GM19025 (cell line): ENCODE measurements around the gene DNAJC18.

Source experiments
- ATAC-seq: cut with Tn5 transposase; IDR thresholded peaks from one replicate; pipeline ENCODE4 v1.9.1; 2021; ENCODE audit warnings: mild to moderate bottlenecking, low read depth, moderate library complexity; ENCODE audit not compliant: unreplicated experiment

DNAJC18 gene

DNA sequence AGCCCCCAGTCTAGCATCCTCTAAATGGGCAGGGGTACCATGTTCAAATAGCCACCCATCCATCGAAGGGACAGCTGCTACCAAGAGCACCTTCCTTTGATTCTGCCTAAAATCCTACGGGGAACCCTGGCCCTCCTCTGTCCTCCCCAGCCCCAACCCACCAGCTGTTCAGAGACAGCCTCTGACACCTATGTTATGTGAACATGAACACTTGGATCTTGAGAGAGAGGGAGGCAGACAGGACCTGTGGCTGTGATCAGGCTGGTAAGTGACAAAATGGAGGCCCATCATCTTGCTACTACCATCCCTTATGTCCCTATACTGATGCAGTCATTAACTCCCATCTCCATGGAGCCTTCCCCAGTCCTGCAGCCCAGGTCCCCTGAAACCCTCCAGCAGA lies 64.4 kb downstream of the DNAJC18 start:
- ATAC-seq = no peak

- ATAC-seq = no peak
Measured at GRCh38 chr5:139371482-139372435, 67.6 kb downstream of the DNAJC18 start.

GRCh38 chr5:139369181-139369580 lies 70.1 kb downstream of the DNAJC18 start:
- ATAC-seq = no peak

DNA sequence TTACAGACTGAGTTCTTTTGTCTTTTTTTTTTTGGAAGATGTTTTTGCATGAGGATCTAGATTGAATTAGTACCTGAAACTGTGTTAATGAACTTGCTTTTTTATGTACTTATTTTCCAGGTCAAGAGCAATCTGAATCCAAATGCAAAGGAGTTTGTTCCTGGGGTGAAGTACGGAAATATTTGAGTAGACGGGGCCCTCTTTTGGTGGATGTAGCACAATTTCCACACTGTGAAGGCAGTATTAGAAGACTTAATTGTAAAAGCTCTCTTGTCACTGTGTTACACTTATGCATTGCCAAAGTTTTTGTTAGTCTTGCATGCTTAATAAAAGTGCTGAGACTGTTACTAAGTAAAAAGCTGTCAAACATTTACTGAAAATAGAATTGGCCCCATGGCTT lies 70.7 kb downstream of the DNAJC18 start:
- ATAC-seq = no peak

- ATAC-seq = no peak
Measured at GRCh38 chr5:139364466-139364865, 74.9 kb downstream of the DNAJC18 start.

DNA sequence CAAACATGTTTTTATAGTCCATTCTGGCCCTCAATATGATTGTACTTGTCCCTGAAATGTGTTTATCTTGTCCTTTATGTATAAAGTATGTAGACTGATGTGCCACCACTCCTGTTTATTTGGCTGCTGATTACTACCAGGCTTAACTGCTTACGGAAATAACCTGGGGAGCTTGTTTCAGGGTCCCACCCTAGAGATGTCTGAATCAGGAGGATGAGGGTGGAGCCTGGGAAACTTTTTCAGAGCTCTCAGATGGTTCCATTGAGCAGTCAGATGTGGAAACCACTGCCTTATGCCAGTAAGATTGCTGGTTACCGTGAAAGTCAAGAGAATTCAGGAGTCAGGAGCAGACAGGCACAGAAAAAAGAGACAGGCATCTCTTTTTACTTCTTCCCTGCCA lies 75.4 kb downstream of the DNAJC18 start:
- ATAC-seq = no peak

DNA sequence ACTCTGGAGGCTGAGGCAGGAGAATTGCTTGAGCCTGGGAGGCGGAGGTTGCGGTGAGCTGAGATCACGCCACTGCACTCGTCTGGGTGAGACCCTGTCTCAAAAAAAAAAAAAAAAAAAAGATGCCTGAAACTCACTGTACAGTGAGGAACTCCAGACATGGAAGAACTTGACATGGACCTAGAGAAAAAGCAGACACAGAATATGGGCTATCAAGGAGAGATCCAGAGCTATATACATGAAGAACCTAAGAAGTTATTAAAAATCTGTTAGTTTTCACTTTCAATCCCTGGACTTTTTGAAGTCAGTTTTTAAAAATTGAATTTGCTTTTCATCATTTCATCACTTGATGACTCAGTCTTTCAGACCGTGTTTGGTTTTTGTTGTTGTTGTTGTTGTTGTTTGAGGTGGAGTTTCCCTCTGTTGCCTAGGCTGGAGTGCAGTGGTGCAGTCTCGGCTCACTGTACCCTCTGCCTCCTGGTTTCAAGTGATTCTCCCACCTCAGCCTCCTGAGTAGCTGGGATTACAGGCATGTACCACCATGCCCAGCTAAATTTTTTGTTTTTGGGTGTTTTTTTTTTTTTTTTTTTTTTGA lies 77.4 kb downstream of the DNAJC18 start:
- no peak for ATAC-seq

DNA sequence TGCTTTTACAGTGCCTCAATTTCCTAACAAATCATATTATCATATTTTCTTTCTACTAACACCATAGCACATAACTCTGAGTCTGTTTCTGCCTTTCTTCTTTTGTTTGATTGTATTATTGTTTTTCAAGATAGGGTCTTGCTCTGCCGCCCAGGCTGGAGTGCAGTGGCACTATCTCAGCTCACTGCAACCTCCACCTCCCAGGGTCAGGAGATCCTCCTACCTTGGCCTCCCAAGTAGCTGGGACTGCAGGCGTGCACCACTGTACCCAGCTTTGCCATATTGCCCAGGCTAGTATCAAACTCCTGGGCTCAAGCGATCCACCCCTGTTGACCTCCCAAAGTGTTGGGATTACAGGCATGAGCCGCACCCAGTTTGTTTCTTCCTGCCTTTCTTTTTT lies 78.9 kb downstream of the DNAJC18 start:
- ATAC-seq = no peak
